Vagina (tissue), 2 donors: ENCODE measurements around the gene CGRRF1.

Source experiments
- POLR2A ChIP-seq, 2 donors: fragments of 450-650 bp; IDR thresholded peaks; one replicate each; pipeline ENCODE4 v1.6.1; 2017; ENCODE audit warnings: antibody characterized with exemption in 2 of 2, mild to moderate bottlenecking in 2 of 2, moderate library complexity in 2 of 2
- POLR2AphosphoS5 ChIP-seq, 2 donors: sonication (generic); formaldehyde crosslinking; IDR thresholded peaks; one replicate each; pipeline ENCODE4 v1.9.0; 2017; ENCODE audit warnings: antibody characterized with exemption in 2 of 2, mild to moderate bottlenecking in 2 of 2, low read depth in 1 of 2; ENCODE audit not compliant: insufficient read depth in 1 of 2
- TF ChIP-seq, protein P1 (sequence below), 3 experiments: fragments of 450-650 bp in 2 of 3; fragments of 200-600 bp in 1 of 3; sonication (generic) in 1 of 3; IDR thresholded peaks; one replicate each; pipeline ENCODE4 v1.5.1; 2017 to 2019; ENCODE audit warnings: antibody characterized with exemption in 3 of 3, mild to moderate bottlenecking in 2 of 3, moderate library complexity in 2 of 3

DNA sequence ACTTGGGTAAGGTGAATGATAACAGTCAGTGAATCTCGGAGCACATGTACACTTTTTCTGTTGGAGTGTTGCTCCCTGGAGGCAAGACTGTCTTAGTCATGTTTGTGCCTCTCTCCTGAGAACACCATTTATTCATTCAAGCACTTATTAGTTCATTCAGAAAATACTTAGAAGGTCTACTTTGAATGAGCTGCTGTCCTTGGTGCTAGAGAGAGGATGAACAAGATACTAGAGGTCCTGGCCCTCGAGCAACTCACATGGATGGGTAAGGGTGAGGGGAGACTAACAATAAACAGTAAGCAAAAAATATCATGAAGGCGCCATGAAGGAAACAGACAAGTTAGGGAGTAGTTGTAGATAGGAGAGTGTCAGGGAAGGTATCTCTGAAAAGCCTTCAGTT lies 40.2 kb downstream of the CGRRF1 start:
- TF ChIP-seq, protein P1, sequence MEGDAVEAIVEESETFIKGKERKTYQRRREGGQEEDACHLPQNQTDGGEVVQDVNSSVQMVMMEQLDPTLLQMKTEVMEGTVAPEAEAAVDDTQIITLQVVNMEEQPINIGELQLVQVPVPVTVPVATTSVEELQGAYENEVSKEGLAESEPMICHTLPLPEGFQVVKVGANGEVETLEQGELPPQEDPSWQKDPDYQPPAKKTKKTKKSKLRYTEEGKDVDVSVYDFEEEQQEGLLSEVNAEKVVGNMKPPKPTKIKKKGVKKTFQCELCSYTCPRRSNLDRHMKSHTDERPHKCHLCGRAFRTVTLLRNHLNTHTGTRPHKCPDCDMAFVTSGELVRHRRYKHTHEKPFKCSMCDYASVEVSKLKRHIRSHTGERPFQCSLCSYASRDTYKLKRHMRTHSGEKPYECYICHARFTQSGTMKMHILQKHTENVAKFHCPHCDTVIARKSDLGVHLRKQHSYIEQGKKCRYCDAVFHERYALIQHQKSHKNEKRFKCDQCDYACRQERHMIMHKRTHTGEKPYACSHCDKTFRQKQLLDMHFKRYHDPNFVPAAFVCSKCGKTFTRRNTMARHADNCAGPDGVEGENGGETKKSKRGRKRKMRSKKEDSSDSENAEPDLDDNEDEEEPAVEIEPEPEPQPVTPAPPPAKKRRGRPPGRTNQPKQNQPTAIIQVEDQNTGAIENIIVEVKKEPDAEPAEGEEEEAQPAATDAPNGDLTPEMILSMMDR (IDR thresholded peaks at IDR 0.05): no peak
- TF ChIP-seq POLR2A (IDR thresholded peaks at IDR 0.05) (no peak), POLR2AphosphoS5 (IDR thresholded peaks at IDR 0.05; ENCODE audit: insufficient read depth in 1 of 2, low read depth in 1 of 2) (no peak)
